Measurements from ENCODE around the gene NR1H2.

DNA sequence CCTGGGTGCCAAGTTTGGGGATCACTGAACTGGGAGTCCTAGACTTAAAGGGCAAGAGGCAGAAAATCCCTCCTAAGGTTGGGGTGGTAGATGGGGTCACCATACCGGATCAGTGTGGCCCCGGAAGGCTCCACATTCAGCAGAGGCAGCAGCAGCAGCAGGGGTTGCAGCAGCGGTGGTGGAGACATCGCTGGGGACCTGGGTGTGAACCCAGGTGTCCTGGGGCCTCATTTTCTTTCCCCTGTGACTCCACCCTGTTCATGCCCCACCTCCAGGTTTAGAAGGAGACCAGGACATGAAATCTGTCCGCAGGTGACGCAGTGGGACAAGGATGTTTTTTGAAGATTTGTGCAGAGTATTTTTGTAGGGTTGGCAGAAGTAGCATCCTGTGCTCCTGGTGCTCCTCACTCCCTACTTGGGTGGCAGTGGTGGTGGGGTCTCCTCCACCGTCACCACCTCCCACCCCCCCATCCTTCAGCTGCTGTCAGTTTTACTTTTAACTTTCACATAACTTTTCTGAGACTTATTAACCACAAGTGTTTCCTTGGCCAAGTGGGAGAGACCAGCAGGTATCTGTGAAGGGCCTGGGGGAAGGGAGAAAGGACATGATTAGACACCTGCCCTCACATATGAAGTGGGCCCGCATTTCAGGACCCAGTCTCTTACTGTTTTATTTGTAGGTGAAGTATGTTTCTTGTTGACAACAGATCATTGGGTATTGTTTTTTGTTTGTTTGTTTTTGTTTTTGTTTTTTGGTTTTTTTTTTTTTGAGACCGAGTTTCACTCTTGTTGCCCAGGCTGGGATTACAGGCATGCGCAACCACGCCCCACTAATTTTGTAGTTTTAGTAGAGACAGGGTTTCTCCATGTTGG is 10.6 kb upstream of the NR1H2 start, which contains the start of gene NAPSA:
- TF ChIP-seq SUZ12 (IDR thresholded peaks at IDR 0.05) (no peak), ZNF384 (IDR thresholded peaks at IDR 0.05) (no peak), SP1 (IDR thresholded peaks at IDR 0.05) (no peak), ELF4 (IDR thresholded peaks at IDR 0.05) (no peak), TARDBP (IDR thresholded peaks at IDR 0.05) (no peak), CTBP1 (IDR thresholded peaks at IDR 0.05; ENCODE audit: borderline replicate concordance) (no peak), BHLHE40 (IDR thresholded peaks at IDR 0.05; ENCODE audit: borderline replicate concordance) (no peak), ARNT (IDR thresholded peaks at IDR 0.05) (no peak), HDGF (IDR thresholded peaks at IDR 0.05; ENCODE audit: borderline replicate concordance) (no peak), FOXK2 (IDR thresholded peaks at IDR 0.05) (no peak), FOXA1 (IDR thresholded peaks at IDR 0.05) (no peak)
